Measurements from ENCODE around the gene HOXC9.
A peak's percentile ranks its signal among the peaks of the same experiment; 100 is the strongest.

Gene HOXC9

DNA sequence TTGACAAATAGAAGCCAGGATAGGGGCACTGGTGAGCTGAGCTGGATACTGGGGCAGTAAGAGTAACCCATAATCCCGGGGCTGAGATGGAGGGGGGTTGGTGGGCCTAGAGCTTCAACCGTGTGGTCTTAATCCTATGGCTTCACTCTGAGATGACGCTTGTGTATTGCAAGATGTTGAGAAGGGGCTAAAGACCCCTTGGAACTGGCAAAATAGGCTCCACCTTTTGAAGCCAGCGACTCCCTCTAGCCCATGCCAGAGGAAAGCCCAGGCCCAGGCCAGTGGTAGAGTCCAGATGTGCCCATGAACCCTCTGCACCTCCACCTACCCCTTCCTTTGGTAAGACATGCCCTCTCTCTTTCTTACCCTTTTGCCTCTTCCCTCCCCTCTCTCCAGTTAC is 40.6 kb upstream of the HOXC9 start:
- no peaks in the 10 kb centered on the region for H3K9me3 ChIP-seq (ENCODE audit: control insufficient read depth, insufficient read depth, low read depth, low read length)
- no peak for TF ChIP-seq TRIM28 (IDR thresholded peaks at IDR 0.05; ENCODE audit: borderline replicate concordance, low read length)
- TF ChIP-seq, protein P1, sequence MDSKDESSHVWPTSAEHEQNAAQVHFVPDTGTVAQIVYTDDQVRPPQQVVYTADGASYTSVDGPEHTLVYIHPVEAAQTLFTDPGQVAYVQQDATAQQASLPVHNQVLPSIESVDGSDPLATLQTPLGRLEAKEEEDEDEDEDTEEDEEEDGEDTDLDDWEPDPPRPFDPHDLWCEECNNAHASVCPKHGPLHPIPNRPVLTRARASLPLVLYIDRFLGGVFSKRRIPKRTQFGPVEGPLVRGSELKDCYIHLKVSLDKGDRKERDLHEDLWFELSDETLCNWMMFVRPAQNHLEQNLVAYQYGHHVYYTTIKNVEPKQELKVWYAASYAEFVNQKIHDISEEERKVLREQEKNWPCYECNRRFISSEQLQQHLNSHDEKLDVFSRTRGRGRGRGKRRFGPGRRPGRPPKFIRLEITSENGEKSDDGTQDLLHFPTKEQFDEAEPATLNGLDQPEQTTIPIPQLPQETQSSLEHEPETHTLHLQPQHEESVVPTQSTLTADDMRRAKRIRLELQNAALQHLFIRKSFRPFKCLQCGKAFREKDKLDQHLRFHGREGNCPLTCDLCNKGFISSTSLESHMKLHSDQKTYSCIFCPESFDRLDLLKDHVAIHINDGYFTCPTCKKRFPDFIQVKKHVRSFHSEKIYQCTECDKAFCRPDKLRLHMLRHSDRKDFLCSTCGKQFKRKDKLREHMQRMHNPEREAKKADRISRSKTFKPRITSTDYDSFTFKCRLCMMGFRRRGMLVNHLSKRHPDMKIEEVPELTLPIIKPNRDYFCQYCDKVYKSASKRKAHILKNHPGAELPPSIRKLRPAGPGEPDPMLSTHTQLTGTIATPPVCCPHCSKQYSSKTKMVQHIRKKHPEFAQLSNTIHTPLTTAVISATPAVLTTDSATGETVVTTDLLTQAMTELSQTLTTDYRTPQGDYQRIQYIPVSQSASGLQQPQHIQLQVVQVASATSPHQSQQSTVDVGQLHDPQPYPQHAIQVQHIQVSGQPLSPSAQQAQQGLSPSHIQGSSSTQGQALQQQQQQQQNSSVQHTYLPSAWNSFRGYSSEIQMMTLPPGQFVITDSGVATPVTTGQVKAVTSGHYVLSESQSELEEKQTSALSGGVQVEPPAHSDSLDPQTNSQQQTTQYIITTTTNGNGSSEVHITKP (tag by site-specific recombination; IDR thresholded peaks at IDR 0.05): peak; percentile 96
- peaks cover 0 to 8% of the 10 kb centered on the region in 2 experiments; a peak in 1 of 3 replicates for H3K36me3 ChIP-seq (ENCODE audit: control insufficient read depth in 2 of 2, insufficient read depth in 1 of 2, low read length in 2 of 2)
- ChIA-PET CTCF (interaction anchor here (0.8 to 1.1 kb wide), 2 partner anchors 168 to 202 kb away, joined by 4 to 8 read pairs; no protein-coding TSS in a partner anchor), POLR2A (no interaction called here)
- H3K4me1 ChIP-seq (ENCODE audit: control insufficient read depth, insufficient read depth, low read length): peaks cover 17% of the 10 kb centered on the region
- no peak overlapping the region for H3K27ac ChIP-seq (ENCODE audit: extremely low read depth, low read depth, low read length)
- H3K4me3 ChIP-seq (ENCODE audit: low read depth, low read length): no peak overlapping the region

DNA sequence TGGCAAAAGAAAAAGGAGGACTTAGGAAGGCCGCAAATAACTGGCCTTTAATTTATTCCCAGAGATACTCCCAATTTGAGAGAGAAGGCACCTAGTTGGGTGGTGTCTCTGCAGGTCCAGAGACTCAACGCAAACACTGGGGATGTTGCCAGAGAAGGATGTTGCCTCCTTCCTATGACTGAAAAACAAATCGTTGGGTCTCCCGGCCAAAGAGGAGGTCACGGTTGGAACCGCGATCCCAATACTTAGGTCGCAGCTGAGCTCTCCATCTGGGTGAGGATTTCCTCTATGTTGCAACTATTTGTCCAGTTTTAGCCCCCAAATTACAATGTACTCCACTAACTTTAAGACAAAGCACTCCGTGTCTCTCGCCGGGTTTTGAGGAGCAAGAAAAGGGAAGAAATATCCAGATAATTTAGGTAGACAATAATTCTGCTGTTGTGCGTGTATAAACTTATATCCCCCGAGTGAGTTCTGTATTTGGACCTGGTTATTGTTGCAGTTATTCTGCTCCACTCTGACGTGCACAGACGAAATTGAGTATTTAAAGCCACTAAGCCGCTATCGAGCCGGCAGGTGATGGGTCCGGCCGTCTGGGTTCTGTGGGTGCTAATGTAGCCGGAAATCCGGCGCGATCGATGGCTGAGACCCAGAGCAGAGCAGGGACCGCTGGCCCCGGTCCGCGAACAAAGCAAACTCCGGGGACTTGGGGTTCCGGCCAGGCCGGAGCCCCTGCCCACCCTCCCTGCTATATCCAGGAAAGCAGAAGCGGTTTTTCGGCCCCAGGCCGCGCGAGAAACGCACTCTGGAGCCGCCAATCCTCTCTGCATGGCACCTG is 39.6 kb upstream of the HOXC9 start:
- CTCF ChIA-PET: interaction anchor here (0.7 to 1.1 kb wide), 2 partner anchors 169 to 203 kb away, joined by 3 to 8 read pairs; no protein-coding TSS in a partner anchor
- Histone ChIP-seq H3K9me3 (ENCODE audit: control insufficient read depth, insufficient read depth, low read depth, low read length) (no peaks in the 10 kb centered on the region), H3K36me3 (ENCODE audit: control insufficient read depth in 2 of 2, insufficient read depth in 1 of 2, low read length in 2 of 2) (peaks cover 0 to 8% of the 10 kb centered on the region in 2 experiments; a peak in 1 of 3 replicates), H3K4me3 (ENCODE audit: low read depth, low read length) (no peak overlapping the region), H3K27ac (ENCODE audit: extremely low read depth, low read depth, low read length) (no peak overlapping the region), H3K4me1 (ENCODE audit: control insufficient read depth, insufficient read depth, low read length) (peaks cover 26% of the 10 kb centered on the region)
- TF ChIP-seq ZNF529 (tag by site-specific recombination; IDR thresholded peaks at IDR 0.05; ENCODE audit: insufficient replicate concordance) (no peak), ZNF561 (tag by site-specific recombination; IDR thresholded peaks at IDR 0.05; ENCODE audit: borderline replicate concordance) (no peak), ZNF843 (tag by site-specific recombination; IDR thresholded peaks at IDR 0.05) (no peak), ZFP41 (tag by site-specific recombination; IDR thresholded peaks at IDR 0.05; ENCODE audit: borderline replicate concordance) (no peak), SP2 (tag by site-specific recombination; IDR thresholded peaks at IDR 0.05) (no peak), ZNF610 (tag by site-specific recombination; IDR thresholded peaks at IDR 0.05; ENCODE audit: borderline replicate concordance) (no peak), ZXDB (tag by site-specific recombination; IDR thresholded peaks at IDR 0.05) (no peak), BCL6B (tag by site-specific recombination; IDR thresholded peaks at IDR 0.05) (no peak), ZSCAN16 (tag by site-specific recombination; IDR thresholded peaks at IDR 0.05) (no peak), KLF16 (tag by site-specific recombination; IDR thresholded peaks at IDR 0.05) (no peak), ZNF114 (tag by site-specific recombination; IDR thresholded peaks at IDR 0.05) (no peak), ZNF416 (tag by site-specific recombination; IDR thresholded peaks at IDR 0.05) (no peak), ZNF701 (tag by site-specific recombination; IDR thresholded peaks at IDR 0.05) (no peak), ZNF600 (tag by site-specific recombination; IDR thresholded peaks at IDR 0.05) (no peak)
- TF ChIP-seq, protein P2, sequence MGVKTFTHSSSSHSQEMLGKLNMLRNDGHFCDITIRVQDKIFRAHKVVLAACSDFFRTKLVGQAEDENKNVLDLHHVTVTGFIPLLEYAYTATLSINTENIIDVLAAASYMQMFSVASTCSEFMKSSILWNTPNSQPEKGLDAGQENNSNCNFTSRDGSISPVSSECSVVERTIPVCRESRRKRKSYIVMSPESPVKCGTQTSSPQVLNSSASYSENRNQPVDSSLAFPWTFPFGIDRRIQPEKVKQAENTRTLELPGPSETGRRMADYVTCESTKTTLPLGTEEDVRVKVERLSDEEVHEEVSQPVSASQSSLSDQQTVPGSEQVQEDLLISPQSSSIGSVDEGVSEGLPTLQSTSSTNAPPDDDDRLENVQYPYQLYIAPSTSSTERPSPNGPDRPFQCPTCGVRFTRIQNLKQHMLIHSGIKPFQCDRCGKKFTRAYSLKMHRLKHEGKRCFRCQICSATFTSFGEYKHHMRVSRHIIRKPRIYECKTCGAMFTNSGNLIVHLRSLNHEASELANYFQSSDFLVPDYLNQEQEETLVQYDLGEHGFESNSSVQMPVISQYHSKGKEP (tag by site-specific recombination; IDR thresholded peaks at IDR 0.05): no peak
- TF ChIP-seq, protein P3, sequence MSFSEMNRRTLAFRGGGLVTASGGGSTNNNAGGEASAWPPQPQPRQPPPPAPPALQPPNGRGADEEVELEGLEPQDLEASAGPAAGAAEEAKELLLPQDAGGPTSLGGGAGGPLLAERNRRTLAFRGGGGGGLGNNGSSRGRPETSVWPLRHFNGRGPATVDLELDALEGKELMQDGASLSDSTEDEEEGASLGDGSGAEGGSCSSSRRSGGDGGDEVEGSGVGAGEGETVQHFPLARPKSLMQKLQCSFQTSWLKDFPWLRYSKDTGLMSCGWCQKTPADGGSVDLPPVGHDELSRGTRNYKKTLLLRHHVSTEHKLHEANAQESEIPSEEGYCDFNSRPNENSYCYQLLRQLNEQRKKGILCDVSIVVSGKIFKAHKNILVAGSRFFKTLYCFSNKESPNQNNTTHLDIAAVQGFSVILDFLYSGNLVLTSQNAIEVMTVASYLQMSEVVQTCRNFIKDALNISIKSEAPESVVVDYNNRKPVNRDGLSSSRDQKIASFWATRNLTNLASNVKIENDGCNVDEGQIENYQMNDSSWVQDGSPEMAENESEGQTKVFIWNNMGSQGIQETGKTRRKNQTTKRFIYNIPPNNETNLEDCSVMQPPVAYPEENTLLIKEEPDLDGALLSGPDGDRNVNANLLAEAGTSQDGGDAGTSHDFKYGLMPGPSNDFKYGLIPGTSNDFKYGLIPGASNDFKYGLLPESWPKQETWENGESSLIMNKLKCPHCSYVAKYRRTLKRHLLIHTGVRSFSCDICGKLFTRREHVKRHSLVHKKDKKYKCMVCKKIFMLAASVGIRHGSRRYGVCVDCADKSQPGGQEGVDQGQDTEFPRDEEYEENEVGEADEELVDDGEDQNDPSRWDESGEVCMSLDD (tag by site-specific recombination; IDR thresholded peaks at IDR 0.05): no peak
- POLR2A ChIA-PET: interaction anchor here (0.5 kb wide), 1 partner anchor 56 kb away, joined by 3 read pairs; no protein-coding TSS in a partner anchor

Measured in HEK293 (cell line).